ENCODE data around the gene TNN. TPM values are rescaled to one million over a fixed set of nuclear protein-coding genes. Genes with fewer than 3 reads are reported as not detected.
"Not testable (repeated sequence)": the region's sequence is repeated elsewhere in the genome, so short reads cannot be mapped to it uniquely, and the experiment has no call there.

TNN gene
- total RNA-seq, 4 donors from 2014 or later: 0.19 to 6.9 (median 0.40) TPM

GRCh38 chr1:175094626-175095025 lies 27.0 kb downstream of the TNN start:
- DNase-seq (ENCODE audit: low spot score) (no peak), ATAC-seq (ENCODE audit: low FRiP score) (no peak)
- no peak for TF ChIP-seq CTCF (IDR thresholded peaks at IDR 0.05)

GRCh38 chr1:175095069-175095468 lies 27.4 kb downstream of the TNN start:
- no peak for DNase-seq (ENCODE audit: low spot score)
- ATAC-seq (ENCODE audit: low FRiP score): no peak
- TF ChIP-seq CTCF (IDR thresholded peaks at IDR 0.05): no peak

GRCh38 chr1:175095978-175096607 lies 28.5 kb downstream of the TNN start:
- TF ChIP-seq CTCF (IDR thresholded peaks at IDR 0.05): no peak
- ATAC-seq (ENCODE audit: low FRiP score): no peak
- no peak for DNase-seq (ENCODE audit: low spot score)

- ATAC-seq (ENCODE audit: low FRiP score) (no peak), DNase-seq (ENCODE audit: low spot score) (no peak)
- no peak for TF ChIP-seq CTCF (IDR thresholded peaks at IDR 0.05)
Measured at GRCh38 chr1:175097361-175097760, 29.7 kb downstream of the TNN start.

- TF ChIP-seq CTCF (IDR thresholded peaks at IDR 0.05): no peak
- DNase-seq (ENCODE audit: low spot score) (no peak), ATAC-seq (ENCODE audit: low FRiP score) (no peak)
Measured at GRCh38 chr1:175099916-175100315, 32.3 kb downstream of the TNN start.

GRCh38 chr1:175102166-175102565 lies 34.5 kb downstream of the TNN start:
- ATAC-seq (ENCODE audit: low FRiP score); DNase-seq (ENCODE audit: low spot score): not testable (repeated sequence)

- not testable (repeated sequence) for ATAC-seq (ENCODE audit: low FRiP score); DNase-seq (ENCODE audit: low spot score)
Measured at GRCh38 chr1:175106536-175106935, 38.9 kb downstream of the TNN start.

GRCh38 chr1:175108331-175108820 lies 40.7 kb downstream of the TNN start:
- ATAC-seq (ENCODE audit: low FRiP score); DNase-seq (ENCODE audit: low spot score): not testable (repeated sequence)

GRCh38 chr1:175114996-175115395 lies 47.4 kb downstream of the TNN start:
- no peak for ATAC-seq (ENCODE audit: low FRiP score)
- TF ChIP-seq CTCF (IDR thresholded peaks at IDR 0.05): no peak
- DNase-seq (ENCODE audit: low spot score): no peak
